Ecto neural progenitor cell (in vitro differentiated cells): Measurements from ENCODE around the gene S1PR1.

Source experiments
- DNase-seq: peaks from one replicate; pipeline ENCODE4 v3.0.0-alpha.2; 2018; ENCODE audit warnings: low spot score

The S1PR1 gene

DNA sequence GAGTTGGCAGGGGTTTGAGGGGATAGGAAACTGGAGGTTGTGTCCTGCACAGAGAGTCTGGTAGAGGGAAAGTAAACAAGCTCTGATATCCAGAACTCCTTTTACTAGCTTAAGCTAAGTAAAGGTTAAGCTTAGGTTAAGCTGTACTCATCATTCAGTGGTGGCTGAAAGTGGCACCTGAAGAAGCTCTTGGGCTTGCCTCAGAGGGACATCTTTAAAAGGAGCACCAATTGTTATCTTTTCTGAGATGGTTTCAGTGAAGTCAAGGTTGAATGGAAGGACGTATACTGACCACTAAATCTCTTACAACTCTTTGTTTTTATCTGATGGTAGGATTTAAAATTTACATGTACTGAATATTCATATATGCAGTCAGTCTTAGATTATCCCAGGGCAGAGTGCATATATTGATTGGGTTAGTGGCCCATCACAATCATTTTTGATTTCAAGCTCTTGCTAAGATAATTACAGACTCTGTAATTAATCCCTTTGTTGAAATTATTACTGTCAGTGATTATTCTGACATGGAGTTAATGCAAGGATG is 43.3 kb downstream of the S1PR1 start:
- DNase-seq, result no peak

DNA sequence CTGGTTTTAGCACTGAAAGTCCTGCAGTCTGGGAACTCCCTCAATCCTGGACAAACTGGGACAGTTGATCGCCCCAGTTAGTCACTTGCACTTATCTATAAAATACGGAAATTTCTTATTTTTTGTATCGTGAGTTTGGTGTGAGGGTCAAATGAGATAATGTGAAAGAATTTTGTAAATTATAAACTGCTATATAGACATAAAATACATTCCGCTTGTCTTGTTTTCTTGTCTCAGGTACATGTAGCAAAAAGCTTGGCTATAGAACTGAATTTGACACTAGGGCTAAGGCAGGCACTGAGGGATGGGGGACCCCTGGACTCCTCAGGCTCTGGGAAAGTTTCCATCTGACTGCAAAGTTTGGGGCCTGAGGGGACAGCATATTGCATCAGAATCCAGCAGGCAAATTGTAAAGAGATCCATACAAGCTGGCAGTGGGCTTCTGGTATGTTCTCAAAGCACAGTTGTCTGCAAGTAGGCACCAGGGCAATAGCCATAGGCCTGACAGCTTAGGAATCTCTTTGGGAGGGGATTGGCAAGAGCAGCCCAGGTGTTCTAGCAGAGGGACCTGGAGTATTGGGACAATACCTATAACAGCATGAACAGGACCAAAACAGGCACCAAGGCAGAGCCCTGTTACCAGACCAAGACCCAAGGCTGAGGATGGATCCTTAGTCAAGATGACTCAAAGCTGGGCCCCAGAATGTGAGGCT is 44.3 kb downstream of the S1PR1 start:
- DNase-seq, result no peak

DNA sequence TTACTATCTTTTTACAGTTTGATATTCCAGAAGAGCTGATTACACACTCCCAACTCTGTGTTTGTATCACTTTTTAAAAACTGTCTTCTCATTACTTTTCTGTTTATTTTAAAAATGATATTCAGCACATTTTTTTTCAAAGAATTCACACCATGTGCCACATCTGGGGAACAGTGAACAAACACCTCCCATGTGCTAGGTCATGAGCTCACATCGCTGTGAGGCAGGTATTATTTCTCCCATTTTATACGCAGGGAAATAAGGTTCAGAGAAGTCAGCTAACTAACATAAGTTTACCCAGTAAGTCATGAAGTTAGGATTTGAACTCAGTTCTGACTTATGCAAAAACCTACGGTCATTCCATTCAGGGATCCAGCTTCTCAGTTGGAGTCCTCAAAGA is 44.9 kb downstream of the S1PR1 start:
- DNase-seq, result no peak

DNA sequence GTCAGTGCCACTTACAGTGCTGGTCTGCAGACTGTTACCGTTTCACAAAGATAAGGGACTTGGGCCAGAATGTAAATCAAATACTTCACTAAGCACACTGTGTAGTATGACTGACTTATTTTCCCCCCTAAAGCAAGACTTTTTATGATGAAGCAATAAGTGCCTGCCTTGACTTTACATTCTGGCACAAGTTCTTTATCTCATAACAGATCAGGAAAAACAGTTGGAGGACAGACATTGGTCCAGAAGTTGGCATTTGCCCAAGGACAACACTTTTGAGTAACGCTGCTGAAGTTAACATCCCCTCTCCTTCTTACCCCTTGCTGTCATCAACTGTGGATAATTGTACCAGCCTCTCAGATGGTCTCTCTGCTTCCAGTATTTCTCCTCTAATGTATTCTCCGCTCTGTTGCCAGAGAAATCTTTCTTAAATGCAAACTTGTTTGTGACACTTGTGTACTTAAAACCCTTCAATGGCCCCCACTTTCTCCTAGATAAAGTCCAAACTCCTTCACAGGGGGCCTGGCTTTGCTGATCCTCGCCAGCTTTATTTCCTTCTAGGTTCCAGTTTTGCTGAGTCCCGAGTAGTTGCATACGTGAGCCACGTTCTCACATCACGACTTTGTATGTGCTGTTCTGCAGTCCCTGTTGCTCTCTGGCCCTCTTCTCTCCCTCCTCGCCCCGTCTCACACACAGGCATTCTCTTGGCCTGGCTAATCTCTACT is 45.7 kb downstream of the S1PR1 start:
- no peak for DNase-seq

DNA sequence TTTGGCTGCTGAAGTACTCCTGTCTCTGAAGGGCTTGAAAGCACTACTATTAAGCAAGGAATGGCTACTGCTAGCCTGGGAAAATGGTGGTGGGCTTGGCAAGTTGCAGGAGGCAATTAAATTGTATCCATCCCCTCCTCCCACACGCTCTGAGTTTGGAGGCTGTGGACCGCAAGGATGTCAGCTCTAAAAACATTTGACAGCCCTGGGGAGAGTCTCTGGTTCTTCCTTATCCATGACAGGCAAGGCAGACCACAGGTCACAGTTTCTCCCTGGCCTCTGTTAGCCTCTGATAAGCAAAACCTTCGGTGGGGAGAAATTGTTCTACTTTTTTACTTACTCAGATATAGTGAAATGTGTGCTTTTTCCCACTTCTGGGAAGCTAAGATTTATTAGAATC is 46.6 kb downstream of the S1PR1 start:
- DNase-seq, result no peak

DNA sequence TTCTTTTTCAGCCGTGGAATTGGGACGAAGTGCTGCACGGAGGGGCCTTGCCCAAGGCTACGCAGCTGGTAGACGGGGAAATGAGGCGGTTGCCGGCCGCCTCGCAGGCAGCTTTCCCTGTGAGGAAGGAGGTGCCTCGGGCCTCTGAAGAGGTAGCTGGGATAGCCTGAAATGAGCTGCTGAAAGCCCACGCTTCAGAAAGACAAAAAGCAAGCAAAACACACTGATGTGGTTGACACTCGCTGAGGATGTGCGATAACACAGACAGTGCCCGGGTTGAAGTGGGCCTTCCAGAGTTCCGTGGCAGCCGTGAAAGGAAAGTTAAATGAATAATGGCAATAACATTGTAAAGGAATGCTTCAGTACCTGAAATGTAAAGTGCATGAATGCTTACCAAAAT is 47.2 kb downstream of the S1PR1 start:
- peak; percentile 63 for DNase-seq

DNA sequence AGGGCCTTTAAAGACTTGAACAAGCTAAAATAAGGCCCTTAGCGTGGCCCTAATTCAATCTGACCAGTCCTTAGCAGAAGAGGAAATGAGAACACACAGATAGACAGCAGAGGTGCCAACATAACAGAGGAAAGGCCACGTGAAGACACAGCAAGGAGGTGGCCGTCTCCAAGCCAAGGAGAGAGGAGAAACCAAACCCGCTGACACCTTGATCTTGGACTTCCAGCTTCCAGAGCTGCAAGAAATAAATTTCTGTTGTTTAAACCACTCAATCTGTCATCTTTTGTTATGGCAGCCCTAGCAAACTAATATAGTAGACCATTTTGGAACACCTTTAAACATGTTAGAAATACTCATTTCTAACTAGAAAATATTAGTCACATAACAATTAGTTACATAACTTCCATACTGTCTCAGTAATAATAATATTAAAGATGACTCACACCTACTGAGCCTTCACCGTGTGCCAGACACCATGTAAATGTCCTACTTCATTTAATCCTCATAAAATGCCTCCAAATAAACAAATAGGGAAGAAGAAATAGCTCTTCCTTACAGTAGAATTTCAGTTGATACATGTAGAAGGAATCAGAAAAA is 47.9 kb downstream of the S1PR1 start:
- DNase-seq, result no peak

DNA sequence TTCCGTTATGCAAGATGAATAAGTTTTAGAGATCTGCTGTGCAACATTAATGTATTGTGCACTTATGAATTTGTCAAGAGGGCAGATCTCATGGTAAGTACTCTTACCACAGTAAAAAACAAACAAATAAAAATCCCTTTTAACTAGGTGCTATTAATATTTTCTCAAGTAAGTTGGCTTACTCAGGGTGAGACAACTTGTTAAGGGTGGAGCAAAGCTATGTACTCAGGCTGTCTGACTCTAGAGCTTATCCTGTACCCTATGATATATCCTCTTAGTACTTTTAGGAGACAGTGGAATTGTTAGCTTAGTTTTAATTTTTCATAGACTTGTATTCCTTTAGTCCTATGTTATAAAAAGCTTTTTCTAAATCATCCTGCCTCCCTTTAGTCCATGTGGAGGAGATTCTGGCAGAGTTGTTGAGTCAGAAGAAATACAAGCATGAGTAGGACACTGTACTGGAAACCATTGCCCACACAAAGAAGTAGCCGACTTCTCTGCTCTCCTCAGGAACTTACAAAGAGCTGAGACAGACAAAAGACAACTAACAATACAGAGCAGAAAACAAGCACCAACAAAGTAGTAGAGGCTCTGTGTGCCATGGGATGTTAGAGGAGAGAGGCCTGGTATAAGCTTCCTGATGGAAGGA is 49.2 kb downstream of the S1PR1 start:
- DNase-seq, result no peak

DNA sequence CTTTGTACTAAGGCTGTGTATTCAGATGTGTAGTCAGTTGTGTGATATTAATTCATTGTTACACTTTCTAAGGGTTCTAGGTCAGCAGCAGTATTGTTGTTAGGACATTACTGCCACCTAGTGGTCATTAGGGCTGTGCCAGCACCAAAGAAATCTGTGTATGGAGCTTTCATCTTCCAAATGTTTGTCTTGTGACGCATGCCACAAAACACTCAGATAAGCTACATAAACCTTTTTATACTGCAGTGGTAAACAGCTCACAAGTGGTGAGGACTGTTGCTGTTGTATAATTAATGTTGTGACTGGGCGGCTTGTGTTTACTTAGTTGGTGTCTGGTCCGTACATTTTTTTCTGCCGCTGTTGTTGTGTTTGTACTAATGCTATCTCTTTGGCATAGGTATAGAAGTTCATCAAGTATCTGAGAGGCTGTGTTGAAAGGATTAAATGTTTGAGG is 51.7 kb downstream of the S1PR1 start:
- DNase-seq, result peak; percentile 53

DNA sequence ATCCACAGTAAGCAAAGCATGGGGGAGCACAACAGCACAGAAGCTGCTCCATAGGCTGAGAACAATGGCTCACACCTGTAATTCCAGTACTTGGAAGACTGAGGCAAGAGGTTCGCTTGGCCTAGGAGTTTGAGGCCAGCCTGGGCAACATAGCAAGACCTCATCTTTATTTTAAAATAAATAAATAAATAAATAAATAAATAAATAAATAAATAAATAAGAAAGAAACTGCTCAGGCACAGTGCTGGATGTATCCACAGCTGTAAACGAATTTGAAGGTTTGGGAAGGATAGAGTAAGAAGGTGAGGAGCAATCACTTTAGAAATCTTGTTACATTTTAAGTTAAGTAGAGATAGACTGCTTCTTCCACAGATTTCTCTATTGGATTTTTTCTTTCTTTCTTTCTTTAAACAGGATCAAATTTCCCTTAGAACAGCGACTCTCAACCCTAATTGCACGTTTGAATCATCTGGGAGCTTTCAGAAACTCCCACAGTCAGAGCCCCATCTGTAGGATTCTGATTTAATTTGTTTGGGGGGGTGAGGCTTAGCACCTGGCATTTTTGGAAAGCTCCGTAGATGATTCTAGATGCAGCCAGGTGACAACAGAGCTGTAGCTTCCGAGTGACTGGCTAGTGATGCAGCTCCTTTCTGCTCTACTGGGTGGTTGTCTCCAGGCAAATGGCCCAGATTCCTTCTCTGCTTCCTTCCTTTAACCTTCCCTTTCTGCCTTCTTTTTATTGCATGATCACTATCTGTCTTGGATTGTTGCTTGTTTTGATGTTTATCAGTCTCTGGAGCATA is 53.5 kb downstream of the S1PR1 start:
- DNase-seq, result no peak
